HCT116 (cell line): ENCODE data around the gene RPL37A. TPM values are rescaled to one million over a fixed set of nuclear protein-coding genes. Genes with fewer than 3 reads are reported as not detected.

ENCODE experiments used
- ATAC-seq: fragments of 200-7000 bp; cut with Tn5 transposase; 2 replicates; pipeline ENCODE4 v1.9.1; 2020; ENCODE audit warnings: mild to moderate bottlenecking, moderate library complexity
- BruUV-seq: library from RNA; stranded (reverse); fragments of 400-500 nt; replicated peaks from 2 replicates; lab custom pipeline; 2021; lab: Mats Ljungman, UMichigan
- CTCF ChIA-PET: fragments of 300-600 bp; sonication (Branson Sonifier 250); formaldehyde crosslinking; loops from one replicate; lab custom pipeline; 2021; ENCODE audit warnings: antibody characterized with exemption; lab: Charles Lee
- POLR2A ChIA-PET: fragments of 300-600, 350-600 bp; sonication (Branson Sonifier 250); formaldehyde crosslinking; loops from one replicate; lab custom pipeline; 2021; ENCODE audit warnings: antibody characterized with exemption; lab: Charles Lee
- RAD21 ChIA-PET, 2 experiments: fragments of 300-600 bp; sonication (Branson Sonifier 250); formaldehyde crosslinking; loops; one replicate each; lab custom pipeline; 2023; ENCODE audit warnings: low total read pairs in 2 of 2; ENCODE audit not compliant: uncharacterized antibody in 2 of 2, unreplicated experiment in 2 of 2, low non-redundant PET in 1 of 2; lab: Charles Lee
- DNase-seq: peaks from one replicate; pipeline ENCODE4 v3.0.0-alpha.2; 2010; ENCODE audit warnings: low read depth, low spot score
- H2AFZ ChIP-seq: fragments of 200-600 bp; shearing (Covaris generic), sonication (generic); 2 replicates; pipeline ENCODE4 v1.6.1; 2017; ENCODE audit warnings: low read depth, mixed run types, mixed read lengths, antibody characterized with exemption, low read length; ENCODE audit not compliant: poor library complexity, severe bottlenecking
- H3K27ac ChIP-seq: 2 replicates; pipeline ENCODE4 v1.5.1; 2012; ENCODE audit warnings: low read depth, low read length
- H3K27me3 ChIP-seq: fragments of 200-600 bp; sonication (generic); 2 replicates; pipeline ENCODE4 v1.6.1; 2016; ENCODE audit warnings: mixed run types, low read length, mixed read lengths; ENCODE audit not compliant: insufficient read depth
- H3K36me3 ChIP-seq, 2 experiments: fragments of 200-500 bp in 1 of 2; fragments of 200-600 bp in 1 of 2; sonication (Bioruptor generic) in 1 of 2; sonication (generic) in 1 of 2; 2 replicates each; pipeline versions ENCODE4 v1.5.1 to v1.6.1; 2014 to 2016; ENCODE audit warnings: low read length in 2 of 2, inconsistent platforms in 1 of 2, mixed read lengths in 1 of 2, mixed run types in 1 of 2; ENCODE audit not compliant: insufficient read depth in 2 of 2, control insufficient read depth in 1 of 2
- H3K4me1 ChIP-seq, 2 experiments: fragments of 200-600 bp in 1 of 2; sonication (generic) in 1 of 2; 2 replicates each; pipeline versions ENCODE4 v1.5.1 to v1.6.1; 2012 to 2017; ENCODE audit warnings: low read length in 2 of 2, inconsistent platforms in 1 of 2, mild to moderate bottlenecking in 1 of 2, mixed read lengths in 1 of 2, mixed run types in 1 of 2, moderate library complexity in 1 of 2; ENCODE audit not compliant: insufficient read depth in 2 of 2, control insufficient read depth in 1 of 2
- H3K4me2 ChIP-seq: fragments of 200-600 bp; sonication (generic); 2 replicates; pipeline ENCODE4 v1.6.1; 2017; ENCODE audit warnings: mixed run types, low read length, mixed read lengths
- H3K4me3 ChIP-seq, 2 experiments: fragments of 200-600 bp in 1 of 2; sonication (generic) in 1 of 2; replicated peaks in 1 of 2; 2 replicates each; pipeline ENCODE4 v1.5.1; 2011 to 2016; ENCODE audit warnings: low read length in 2 of 2, control low read depth in 1 of 2, low read depth in 1 of 2, mild to moderate bottlenecking in 1 of 2, mixed read lengths in 1 of 2, mixed run types in 1 of 2
- H3K79me2 ChIP-seq: fragments of 200-600 bp; sonication (generic); 2 replicates; pipeline ENCODE4 v1.6.1; 2017; ENCODE audit warnings: mild to moderate bottlenecking, mixed run types, low read length, moderate library complexity, mixed read lengths; ENCODE audit not compliant: insufficient read depth
- H3K9ac ChIP-seq: fragments of 200-600 bp; sonication (generic); 2 replicates; pipeline ENCODE4 v1.6.1; 2016; ENCODE audit warnings: low read length, mixed read lengths
- H3K9me2 ChIP-seq: fragments of 200-600 bp; sonication (generic), shearing (Covaris generic); 2 replicates; pipeline ENCODE4 v1.6.1; 2017; ENCODE audit warnings: mixed run types, mild to moderate bottlenecking, moderate library complexity; ENCODE audit not compliant: insufficient read depth
- H3K9me3 ChIP-seq, 2 experiments: fragments of 200-500 bp in 1 of 2; fragments of 200-600 bp in 1 of 2; sonication (Bioruptor generic) in 1 of 2; sonication (generic) in 1 of 2; 2 replicates each; pipeline ENCODE4 v1.6.1; 2014 to 2017; ENCODE audit warnings: low read length in 2 of 2, mixed read lengths in 2 of 2, inconsistent platforms in 1 of 2, low read depth in 1 of 2, mild to moderate bottlenecking in 1 of 2, mixed run types in 1 of 2, moderate library complexity in 1 of 2; ENCODE audit not compliant: control insufficient read depth in 1 of 2, insufficient read depth in 1 of 2
- H4K20me1 ChIP-seq: fragments of 200-600 bp; sonication (generic), shearing (Covaris generic); 2 replicates; pipeline ENCODE4 v1.6.1; 2017; ENCODE audit warnings: mixed run types, mild to moderate bottlenecking, moderate library complexity; ENCODE audit not compliant: insufficient read depth
- CBX3 ChIP-seq: IDR thresholded peaks from 2 replicates; pipeline ENCODE4 v1.6.1; 2012; ENCODE audit warnings: low read depth
- EGR1 ChIP-seq: IDR thresholded peaks from 2 replicates; pipeline ENCODE4 v1.6.1; 2012; ENCODE audit warnings: low read depth
- EZH2 ChIP-seq: fragments of 200-600 bp; sonication (generic); IDR thresholded peaks from 2 replicates; pipeline ENCODE4 v1.6.1; 2017; ENCODE audit warnings: antibody characterized with exemption, mixed run types
- FOSL1 ChIP-seq: IDR thresholded peaks from 2 replicates; pipeline ENCODE4 v1.6.1; 2012; ENCODE audit warnings: low read depth
- POLR2AphosphoS5 ChIP-seq: IDR thresholded peaks from 2 replicates; pipeline ENCODE4 v1.6.1; 2011; ENCODE audit warnings: mild to moderate bottlenecking, low read depth, low read length, moderate library complexity
- REST ChIP-seq: IDR thresholded peaks from 2 replicates; pipeline ENCODE4 v1.6.1; 2012; ENCODE audit warnings: low read depth
- SIN3A ChIP-seq: IDR thresholded peaks from 2 replicates; pipeline ENCODE4 v1.6.1; 2012; ENCODE audit warnings: low read depth
- SP1 ChIP-seq: IDR thresholded peaks from 2 replicates; pipeline ENCODE4 v1.6.1; 2012; ENCODE audit warnings: low read depth
- TCF7L2 ChIP-seq: IDR thresholded peaks from 2 replicates; pipeline ENCODE4 v1.7.0; 2011; ENCODE audit warnings: borderline replicate concordance, inconsistent platforms; ENCODE audit not compliant: insufficient read depth, insufficient read length; ENCODE audit errors: extremely low read depth
- ZNF274 ChIP-seq: fragments of 200-500 bp; sonication (Bioruptor generic); IDR thresholded peaks from 2 replicates; pipeline ENCODE4 v1.6.1; 2014; ENCODE audit warnings: mild to moderate bottlenecking, low read depth, low read length, inconsistent platforms
- intact Hi-C: fragments of 100-400 bp; cut with micrococcal nuclease; formaldehyde crosslinking; loops from 2 replicates; pipeline ENCODE4 v1.10.0; 2022
- total RNA-seq: library from RNA; stranded (reverse); gene quantifications from one replicate; pipeline ENCODE4 v1.2.1, GENCODE V29; 2021; ENCODE audit not compliant: unreplicated experiment
- TF ChIP-seq, protein P1 (sequence below): IDR thresholded peaks from 2 replicates; pipeline ENCODE4 v1.6.1; 2012
- TF ChIP-seq, protein P2 (sequence below), 3 experiments: fragments of 200-600 bp in 1 of 3; sonication (generic) in 1 of 3; IDR thresholded peaks in 2 of 3; conservative IDR thresholded peaks in 1 of 3; 2 replicates each; pipeline ENCODE4 v1.5.1; 2012 to 2017; ENCODE audit warnings: low read depth in 2 of 3, low read length in 2 of 3, antibody characterized with exemption in 1 of 3, borderline replicate concordance in 1 of 3, control low read depth in 1 of 3, mild to moderate bottlenecking in 1 of 3, mixed read lengths in 1 of 3, mixed run types in 1 of 3, moderate library complexity in 1 of 3; ENCODE audit not compliant: insufficient read depth in 1 of 3
- TF ChIP-seq, protein P3 (sequence below): IDR thresholded peaks from 2 replicates; pipeline ENCODE4 v1.6.1; 2011; ENCODE audit warnings: mild to moderate bottlenecking, low read length, moderate library complexity; ENCODE audit not compliant: insufficient replicate concordance; ENCODE audit errors: extremely low read depth

RPL37A gene
- total RNA-seq, 1 experiment from 2014 or later = 3,018 TPM

GRCh38 chr2:216532562-216532961 lies 33.9 kb downstream of the RPL37A start:
- Histone ChIP-seq H3K9me3 (no peaks in the 10 kb centered on the region), H3K4me1 (no peaks in the 10 kb centered on the region), H3K4me3 (no peak overlapping the region), H3K9me2 (no peaks in the 10 kb centered on the region), H3K36me3 (no peaks in the 10 kb centered on the region), H4K20me1 (no peaks in the 10 kb centered on the region), H3K4me2 (no peak overlapping the region), H3K79me2 (no peaks in the 10 kb centered on the region), H2AFZ (no peak overlapping the region), H3K27ac (no peak overlapping the region), H3K9ac (no peak overlapping the region), H3K27me3 (no peaks in the 10 kb centered on the region)
- DNase-seq = no peak
- BruUV-seq = no TSS peak
- POLR2A ChIA-PET = interaction anchor here (1.2 kb wide), 1 partner anchor 34 kb away, joined by 3 read pairs; the partner anchor contains the start of gene RPL37A
- intact Hi-C loops = no loop called here
- no peak for TF ChIP-seq POLR2AphosphoS5
- TF ChIP-seq, protein P1, sequence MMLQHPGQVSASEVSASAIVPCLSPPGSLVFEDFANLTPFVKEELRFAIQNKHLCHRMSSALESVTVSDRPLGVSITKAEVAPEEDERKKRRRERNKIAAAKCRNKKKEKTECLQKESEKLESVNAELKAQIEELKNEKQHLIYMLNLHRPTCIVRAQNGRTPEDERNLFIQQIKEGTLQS = no peak
- no peak for TF ChIP-seq REST
- TF ChIP-seq CBX3 = no peak
- ATAC-seq = no peak
- RAD21 ChIA-PET = no interaction called here
- CTCF ChIA-PET = no interaction called here

GRCh38 chr2:216533609-216534008 lies 35.0 kb downstream of the RPL37A start:
- H3K27ac ChIP-seq = no peak overlapping the region
- no peak overlapping the region for H3K9ac ChIP-seq
- H3K4me3 ChIP-seq = no peak overlapping the region
- no peaks in the 10 kb centered on the region for H3K79me2 ChIP-seq
- intact Hi-C loops = no loop called here
- DNase-seq (no peak), ATAC-seq (no peak)
- no peaks in the 10 kb centered on the region for H3K27me3 ChIP-seq
- no peaks in the 10 kb centered on the region for H3K9me3 ChIP-seq
- H4K20me1 ChIP-seq = no peaks in the 10 kb centered on the region
- CTCF ChIA-PET = no interaction called here
- H2AFZ ChIP-seq = no peak overlapping the region
- POLR2A ChIA-PET = no interaction called here
- no TSS peak for BruUV-seq
- no peaks in the 10 kb centered on the region for H3K9me2 ChIP-seq
- RAD21 ChIA-PET = no interaction called here
- no peak overlapping the region for H3K4me2 ChIP-seq
- no peaks in the 10 kb centered on the region for H3K36me3 ChIP-seq
- no peaks in the 10 kb centered on the region for H3K4me1 ChIP-seq
- TF ChIP-seq FOSL1 = no peak
- TF ChIP-seq, protein P2, sequence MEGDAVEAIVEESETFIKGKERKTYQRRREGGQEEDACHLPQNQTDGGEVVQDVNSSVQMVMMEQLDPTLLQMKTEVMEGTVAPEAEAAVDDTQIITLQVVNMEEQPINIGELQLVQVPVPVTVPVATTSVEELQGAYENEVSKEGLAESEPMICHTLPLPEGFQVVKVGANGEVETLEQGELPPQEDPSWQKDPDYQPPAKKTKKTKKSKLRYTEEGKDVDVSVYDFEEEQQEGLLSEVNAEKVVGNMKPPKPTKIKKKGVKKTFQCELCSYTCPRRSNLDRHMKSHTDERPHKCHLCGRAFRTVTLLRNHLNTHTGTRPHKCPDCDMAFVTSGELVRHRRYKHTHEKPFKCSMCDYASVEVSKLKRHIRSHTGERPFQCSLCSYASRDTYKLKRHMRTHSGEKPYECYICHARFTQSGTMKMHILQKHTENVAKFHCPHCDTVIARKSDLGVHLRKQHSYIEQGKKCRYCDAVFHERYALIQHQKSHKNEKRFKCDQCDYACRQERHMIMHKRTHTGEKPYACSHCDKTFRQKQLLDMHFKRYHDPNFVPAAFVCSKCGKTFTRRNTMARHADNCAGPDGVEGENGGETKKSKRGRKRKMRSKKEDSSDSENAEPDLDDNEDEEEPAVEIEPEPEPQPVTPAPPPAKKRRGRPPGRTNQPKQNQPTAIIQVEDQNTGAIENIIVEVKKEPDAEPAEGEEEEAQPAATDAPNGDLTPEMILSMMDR (IDR thresholded peaks at IDR 0.05 in 2 of 3, conservative IDR thresholded peaks at IDR 0.05 in 1 of 3; ENCODE audit: borderline replicate concordance in 1 of 3, insufficient read depth in 1 of 3, low read depth in 2 of 3, low read length in 2 of 3) = no peak
- no peak for TF ChIP-seq TCF7L2
- TF ChIP-seq, protein P3, sequence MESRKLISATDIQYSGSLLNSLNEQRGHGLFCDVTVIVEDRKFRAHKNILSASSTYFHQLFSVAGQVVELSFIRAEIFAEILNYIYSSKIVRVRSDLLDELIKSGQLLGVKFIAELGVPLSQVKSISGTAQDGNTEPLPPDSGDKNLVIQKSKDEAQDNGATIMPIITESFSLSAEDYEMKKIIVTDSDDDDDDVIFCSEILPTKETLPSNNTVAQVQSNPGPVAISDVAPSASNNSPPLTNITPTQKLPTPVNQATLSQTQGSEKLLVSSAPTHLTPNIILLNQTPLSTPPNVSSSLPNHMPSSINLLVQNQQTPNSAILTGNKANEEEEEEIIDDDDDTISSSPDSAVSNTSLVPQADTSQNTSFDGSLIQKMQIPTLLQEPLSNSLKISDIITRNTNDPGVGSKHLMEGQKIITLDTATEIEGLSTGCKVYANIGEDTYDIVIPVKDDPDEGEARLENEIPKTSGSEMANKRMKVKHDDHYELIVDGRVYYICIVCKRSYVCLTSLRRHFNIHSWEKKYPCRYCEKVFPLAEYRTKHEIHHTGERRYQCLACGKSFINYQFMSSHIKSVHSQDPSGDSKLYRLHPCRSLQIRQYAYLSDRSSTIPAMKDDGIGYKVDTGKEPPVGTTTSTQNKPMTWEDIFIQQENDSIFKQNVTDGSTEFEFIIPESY = no peak
- no peak for TF ChIP-seq SIN3A
- TF ChIP-seq EGR1 = no peak
- no peak for TF ChIP-seq SP1
- no peak for TF ChIP-seq ZNF274
- no peak for TF ChIP-seq EZH2
